Nucleus accumbens (tissue), 56 donors: ENCODE measurements around the gene DOK4.
"Not testable (repeated sequence)": the region's sequence is repeated elsewhere in the genome, so short reads cannot be mapped to it uniquely, and the experiment has no call there.

Source experiments
- DNase-seq, 56 donors: peaks; one replicate each; lab custom pipeline; 2025; lab: John Stamatoyannopoulos, UW

Gene DOK4

GRCh38 chr16:57504001-57504400 lies 17.7 kb upstream of the DOK4 start:
- DNase-seq: no peak

- DNase-seq: no peak
These were observed 17.1 kb upstream of the DOK4 start for GRCh38 chr16:57503366-57503765.

GRCh38 chr16:57502048-57502775 lies 15.9 kb upstream of the DOK4 start:
- DNase-seq: no peak

GRCh38 chr16:57501492-57501891 lies 15.2 kb upstream of the DOK4 start:
- no peak for DNase-seq

- no peak for DNase-seq
These were observed 14.4 kb upstream of the DOK4 start for GRCh38 chr16:57500578-57501111.

GRCh38 chr16:57499941-57500340 lies 13.6 kb upstream of the DOK4 start:
- not testable (repeated sequence) for DNase-seq

GRCh38 chr16:57498031-57498430 lies 11.7 kb upstream of the DOK4 start:
- no peak for DNase-seq

GRCh38 chr16:57497121-57497520 lies 10.8 kb upstream of the DOK4 start:
- DNase-seq: no peak

- DNase-seq: no peak
These were observed 7.5 kb upstream of the DOK4 start for GRCh38 chr16:57493767-57494166.

GRCh38 chr16:57489229-57489628 lies 2.9 kb upstream of the DOK4 start:
- no peak for DNase-seq

- no peak for DNase-seq
These were observed 853 bp upstream of the DOK4 start for GRCh38 chr16:57486858-57487834.

- DNase-seq: no peak
These were observed 990 bp downstream of the DOK4 start for GRCh38 chr16:57485091-57485915.

GRCh38 chr16:57484515-57485005 lies 1.7 kb downstream of the DOK4 start:
- no peak for DNase-seq

GRCh38 chr16:57483725-57484514 lies 2.4 kb downstream of the DOK4 start:
- DNase-seq: no peak

GRCh38 chr16:57482845-57483545 lies 3.3 kb downstream of the DOK4 start:
- DNase-seq: no peak

- no peak for DNase-seq
These were observed 4.9 kb downstream of the DOK4 start for GRCh38 chr16:57481421-57481820.

GRCh38 chr16:57480754-57481230 lies 5.5 kb downstream of the DOK4 start:
- no peak for DNase-seq

GRCh38 chr16:57479976-57480753 lies 6.1 kb downstream of the DOK4 start:
- no peak for DNase-seq
